AG04450 (cell line): ENCODE data around the gene CD69. TPM values are rescaled to one million over a fixed set of nuclear protein-coding genes. Genes with fewer than 3 reads are reported as not detected.
A peak's percentile ranks its signal among the peaks of the same experiment; 100 is the strongest.
"Not testable (repeated sequence)": the region's sequence is repeated elsewhere in the genome, so short reads cannot be mapped to it uniquely, and the experiment has no call there.

ENCODE experiments used
- CTCF ChIA-PET: fragments of 300-600, 350-600 bp; formaldehyde crosslinking; extraction: SDS; loops from one replicate; lab custom pipeline; 2022; ENCODE audit warnings: antibody characterized with exemption, inconsistent platforms; lab: Charles Lee
- POLR2A ChIA-PET: fragments of 350-600 bp; formaldehyde crosslinking; extraction: SDS; loops from one replicate; lab custom pipeline; 2021; ENCODE audit warnings: antibody characterized with exemption, inconsistent platforms; lab: Yijun Ruan, JAX
- DNase-seq: peaks from one replicate; pipeline ENCODE4 v3.0.0-alpha.2; 2011; ENCODE audit warnings: low read depth, low spot score
- H3K27ac ChIP-seq: one replicate; pipeline ENCODE4 v1.5.1; 2012; ENCODE audit warnings: low read depth, low read length, control low read depth
- H3K27me3 ChIP-seq: one replicate; pipeline ENCODE4 v1.6.0; 2012; ENCODE audit warnings: low read length; ENCODE audit not compliant: control insufficient read depth, insufficient read depth
- H3K4me3 ChIP-seq: 2 replicates; pipeline ENCODE4 v1.5.1; 2011; ENCODE audit warnings: mild to moderate bottlenecking, low read depth, low read length, control low read depth
- H3K9me3 ChIP-seq: 2 replicates; pipeline ENCODE4 v1.5.1; 2012; ENCODE audit warnings: low read length; ENCODE audit not compliant: control insufficient read depth, insufficient read depth
- CTCF ChIP-seq: IDR thresholded peaks from 2 replicates; pipeline ENCODE4 v1.5.1; 2011; ENCODE audit warnings: low read depth, low read length, control low read depth, inconsistent platforms
- polyA plus RNA-seq: library from polyadenylated mRNA; depleted of rRNA; stranded (reverse); fragments of >200 nt; gene quantifications from 2 replicates; pipeline ENCODE4 v1.2.3, GENCODE V29; 2011; rRNA removed

Gene CD69
- polyA plus RNA-seq, 1 experiment, result not detected

GRCh38 chr12:9707864-9708808 lies 52.6 kb downstream of the CD69 start:
- peak overlapping the region; percentile 3 for H3K27ac ChIP-seq
- no peaks in the 10 kb centered on the region for H3K9me3 ChIP-seq
- peak; percentile 30 for DNase-seq
- H3K4me3 ChIP-seq, result no peak overlapping the region
- TF ChIP-seq CTCF, result peak; percentile 89
- CTCF ChIA-PET, result interaction anchor here (0.5 to 7.6 kb wide), 43 partner anchors 8 to 1051 kb away, joined by 3 to 187 read pairs (median 5); partner anchors contain the start of gene CLEC2D
- POLR2A ChIA-PET, result interaction anchor here (0.6 kb wide), 1 partner anchor 508 kb away, joined by 3 read pairs; no protein-coding TSS in a partner anchor
- H3K27me3 ChIP-seq, result peaks cover 2% of the 10 kb centered on the region

- ChIA-PET POLR2A (no interaction called here), CTCF (interaction anchor here (0.6 to 7.6 kb wide), 8 partner anchors 18 to 82 kb away, joined by 3 to 187 read pairs (median 4); no protein-coding TSS in a partner anchor)
- no peak overlapping the region for H3K27ac ChIP-seq
- H3K9me3 ChIP-seq, result no peaks in the 10 kb centered on the region
- peaks cover 2% of the 10 kb centered on the region for H3K27me3 ChIP-seq
- TF ChIP-seq CTCF, result no peak
- H3K4me3 ChIP-seq, result no peak overlapping the region
- no peak for DNase-seq
Observed at GRCh38 chr12:9707356-9707755, 53.3 kb downstream of the CD69 start.

GRCh38 chr12:9706086-9706685 lies 54.5 kb downstream of the CD69 start:
- peaks cover 2% of the 10 kb centered on the region for H3K27me3 ChIP-seq
- no peak for TF ChIP-seq CTCF
- POLR2A ChIA-PET, result no interaction called here
- H3K4me3 ChIP-seq, result no peak overlapping the region
- H3K27ac ChIP-seq, result no peak overlapping the region
- no peaks in the 10 kb centered on the region for H3K9me3 ChIP-seq
- DNase-seq, result no peak
- CTCF ChIA-PET, result interaction anchor here (1.0 to 7.6 kb wide), 5 partner anchors 9 to 81 kb away, joined by 3 to 187 read pairs (median 4); no protein-coding TSS in a partner anchor

GRCh38 chr12:9704561-9704960 lies 56.1 kb downstream of the CD69 start:
- H3K9me3 ChIP-seq, H3K27me3 ChIP-seq, POLR2A ChIA-PET, H3K27ac ChIP-seq, H3K4me3 ChIP-seq, DNase-seq: not testable (repeated sequence)
- CTCF ChIA-PET, result interaction anchor here (1.1 kb wide), 1 partner anchor 70 kb away, joined by 3 read pairs; no protein-coding TSS in a partner anchor

Other genes starting within 250 kb of the CD69 start
- gene KLRB1, start 153.0 kb downstream of the CD69 start, polyA plus RNA-seq, result not detected in 2 replicates
- gene CLEC2D, start 91.2 kb downstream of the CD69 start, polyA plus RNA-seq, result 2.3 and 2.4 TPM in 2 replicates
- not detected in 2 replicates for gene CLECL1, start 27.8 kb downstream of the CD69 start, polyA plus RNA-seq
- not detected in 2 replicates for gene KLRF1, start 66.6 kb upstream of the CD69 start, polyA plus RNA-seq
- 1.4 and 2.1 TPM in 2 replicates for gene CLEC2B, start 108.5 kb upstream of the CD69 start, polyA plus RNA-seq
- gene KLRF2, start 120.6 kb upstream of the CD69 start, polyA plus RNA-seq, result not detected in 2 replicates
- not detected in 2 replicates for gene CLEC2A, start 171.5 kb upstream of the CD69 start, polyA plus RNA-seq
- gene CLEC12A, start 210.5 kb upstream of the CD69 start, polyA plus RNA-seq, result not detected in 2 replicates
- not detected in 2 replicates for gene CLEC1B, start 238.2 kb upstream of the CD69 start, polyA plus RNA-seq
- 0.05 TPM in 1 of 2 replicates, not detected in the other for gene CLEC12B, start 249.7 kb upstream of the CD69 start, polyA plus RNA-seq